ENCODE measurements around the gene CADM1. TPM values are rescaled to one million over a fixed set of nuclear protein-coding genes. Genes with fewer than 3 reads are reported as not detected.

CADM1 gene
- total RNA-seq, 1 donor from 2014 or later, result 41.7 TPM

- no peaks in the 10 kb centered on the region for H3K36me3 ChIP-seq (ENCODE audit: control insufficient read depth, insufficient read depth, low read length)
- no peak for DNase-seq (ENCODE audit: low read depth)
- H3K4me3 ChIP-seq (ENCODE audit: low read depth, low read length), result no peak overlapping the region
- no peaks in the 10 kb centered on the region for H3K27me3 ChIP-seq (ENCODE audit: control insufficient read depth, insufficient read depth, low read length)
- no peak for TF ChIP-seq CTCF (IDR thresholded peaks at IDR 0.05; ENCODE audit: insufficient read depth, low read length, poor library complexity, severe bottlenecking)
These were observed 187.5 kb downstream of the CADM1 start for GRCh38 chr11:115316696-115317095.

- no peak for DNase-seq (ENCODE audit: low read depth)
- Histone ChIP-seq H3K27me3 (ENCODE audit: control insufficient read depth, insufficient read depth, low read length) (no peaks in the 10 kb centered on the region), H3K4me3 (ENCODE audit: low read depth, low read length) (no peak overlapping the region), H3K36me3 (ENCODE audit: control insufficient read depth, insufficient read depth, low read length) (no peaks in the 10 kb centered on the region)
- no peak for TF ChIP-seq CTCF (IDR thresholded peaks at IDR 0.05; ENCODE audit: insufficient read depth, low read length, poor library complexity, severe bottlenecking)
These were observed 189.8 kb downstream of the CADM1 start for GRCh38 chr11:115314330-115314920.

DNA sequence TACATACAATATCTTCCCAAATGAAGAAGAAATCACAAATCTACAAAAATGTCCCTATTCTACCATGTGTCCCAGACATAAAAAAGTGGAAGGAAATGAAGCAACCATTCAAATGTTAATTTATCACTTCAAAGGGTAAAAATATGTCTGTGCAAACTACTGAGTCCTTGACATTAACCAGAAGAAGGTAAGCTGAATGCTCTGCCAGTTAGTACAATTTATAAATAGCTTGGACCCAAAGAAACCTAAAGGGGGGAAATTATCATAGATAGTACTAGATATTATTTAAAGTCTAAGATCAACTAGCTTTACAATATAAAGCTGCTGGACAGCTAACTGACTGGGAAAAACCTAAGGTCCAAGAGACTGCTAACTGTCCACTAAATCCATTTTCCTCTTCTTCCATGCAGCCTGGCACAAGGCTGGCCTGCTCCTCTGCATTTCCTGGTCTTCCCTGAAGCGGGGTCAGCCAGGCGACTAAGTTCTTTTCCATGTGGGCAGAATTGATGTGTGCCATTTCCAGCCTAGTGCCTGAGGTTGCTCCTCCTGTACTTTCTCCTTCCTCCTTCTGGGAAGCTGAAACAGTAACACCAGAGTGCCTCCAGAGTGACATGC, 190.9 kb downstream of the CADM1 start:
- no peak overlapping the region for H3K4me3 ChIP-seq (ENCODE audit: low read depth, low read length)
- TF ChIP-seq CTCF (IDR thresholded peaks at IDR 0.05; ENCODE audit: insufficient read depth, low read length, poor library complexity, severe bottlenecking), result no peak
- H3K27me3 ChIP-seq (ENCODE audit: control insufficient read depth, insufficient read depth, low read length), result no peaks in the 10 kb centered on the region
- no peaks in the 10 kb centered on the region for H3K36me3 ChIP-seq (ENCODE audit: control insufficient read depth, insufficient read depth, low read length)
- no peak for DNase-seq (ENCODE audit: low read depth)

GRCh38 chr11:115311949-115312348, 192.3 kb downstream of the CADM1 start:
- Histone ChIP-seq H3K27me3 (ENCODE audit: control insufficient read depth, insufficient read depth, low read length) (no peaks in the 10 kb centered on the region), H3K4me3 (ENCODE audit: low read depth, low read length) (no peak overlapping the region)
- no peak for DNase-seq (ENCODE audit: low read depth)

DNA sequence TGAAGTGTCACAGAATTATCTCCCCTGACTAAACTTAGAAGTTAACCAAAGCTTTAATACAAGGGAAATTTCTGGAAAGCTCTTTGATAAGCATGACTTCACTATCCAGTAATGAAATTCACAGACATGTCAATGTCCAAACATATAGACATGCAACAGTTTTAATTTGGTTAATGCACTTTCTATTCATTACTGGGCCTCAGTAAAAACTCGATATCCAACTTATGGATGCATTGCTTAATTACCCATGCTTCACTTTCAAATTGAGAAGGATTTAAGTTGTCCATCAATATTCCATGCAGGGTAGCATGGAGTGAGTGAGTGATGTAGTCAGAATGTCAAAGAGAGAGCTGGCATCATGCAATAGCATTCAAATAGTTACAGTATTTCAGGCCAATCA, 197.5 kb downstream of the CADM1 start:
- H3K27me3 ChIP-seq (ENCODE audit: control insufficient read depth, insufficient read depth, low read length), result no peaks in the 10 kb centered on the region
- H3K36me3 ChIP-seq (ENCODE audit: control insufficient read depth, insufficient read depth, low read length), result no peaks in the 10 kb centered on the region
- H3K4me3 ChIP-seq (ENCODE audit: low read depth, low read length), result no peak overlapping the region
- TF ChIP-seq CTCF (IDR thresholded peaks at IDR 0.05; ENCODE audit: insufficient read depth, low read length, poor library complexity, severe bottlenecking), result no peak
- DNase-seq (ENCODE audit: low read depth), result no peak

More at GRCh38 chr11:115311949-115312348, 192.3 kb downstream of the CADM1 start:
- H3K36me3 ChIP-seq (ENCODE audit: control insufficient read depth, insufficient read depth, low read length), result no peaks in the 10 kb centered on the region
- no peak for TF ChIP-seq CTCF (IDR thresholded peaks at IDR 0.05; ENCODE audit: insufficient read depth, low read length, poor library complexity, severe bottlenecking)
